Thymus (tissue), 14 donors: Measurements from ENCODE around the gene LIAS. TPM values are rescaled to one million over a fixed set of nuclear protein-coding genes. Genes with fewer than 3 reads are reported as not detected.
A peak's percentile ranks its signal among the peaks of the same experiment; 100 is the strongest.
"Not testable (repeated sequence)": the region's sequence is repeated elsewhere in the genome, so short reads cannot be mapped to it uniquely, and the experiment has no call there.

Source experiments
- DNase-seq, 9 donors: peaks; one replicate each; pipeline ENCODE4 v3.0.0-alpha.2; 2013; ENCODE audit warnings: low spot score in 9 of 9, low read depth in 6 of 9, missing footprints in 1 of 9
- H3K27ac ChIP-seq, 2 donors: one replicate each; pipeline ENCODE4 v1.5.1; 2013; ENCODE audit warnings: control low read depth in 1 of 2, low read depth in 1 of 2, low read length in 1 of 2, mild to moderate bottlenecking in 1 of 2, moderate library complexity in 1 of 2
- H3K27me3 ChIP-seq, 2 donors: one replicate each; pipeline ENCODE4 v1.5.1; 2013; ENCODE audit warnings: low read length in 1 of 2; ENCODE audit not compliant: control insufficient read depth in 2 of 2, insufficient read depth in 1 of 2
- H3K36me3 ChIP-seq, 2 donors: one replicate each; pipeline ENCODE4 v1.5.1; 2013; ENCODE audit warnings: low read length in 1 of 2, mild to moderate bottlenecking in 1 of 2, moderate library complexity in 1 of 2; ENCODE audit not compliant: control insufficient read depth in 2 of 2, insufficient read depth in 2 of 2
- H3K4me1 ChIP-seq, 2 donors: one replicate each; pipeline ENCODE4 v1.5.1; 2013; ENCODE audit warnings: low read length in 2 of 2; ENCODE audit not compliant: control insufficient read depth in 2 of 2, insufficient read depth in 2 of 2
- H3K4me3 ChIP-seq, 2 donors: one replicate each; pipeline ENCODE4 v1.5.1; 2013; ENCODE audit warnings: low read length in 2 of 2, control low read depth in 1 of 2, mild to moderate bottlenecking in 1 of 2
- H3K9me3 ChIP-seq, 2 donors: one replicate each; pipeline ENCODE4 v1.5.1; 2013; ENCODE audit warnings: low read length in 1 of 2, mild to moderate bottlenecking in 1 of 2; ENCODE audit not compliant: control insufficient read depth in 2 of 2, insufficient read depth in 1 of 2
- WGBS: extraction: QIAGEN DNeasy Blood & Tissue Kit; methylation state at CpG from one replicate; pipeline ENCODE4 v1.1.7; 2013; 5-methylcytosine and 5-hydroxymethylcytosine counted together
- long read RNA-seq, 10 donors: transcript quantifications; one replicate each; lab custom pipeline, GENCODE V29; 2026
- polyA plus RNA-seq: library from polyadenylated mRNA; stranded (reverse); fragments of 200-250 nt; gene quantifications from one replicate; pipeline ENCODE4 v1.2.3, GENCODE V29; 2013
- total RNA-seq: library from RNA; stranded (reverse); fragments of 120-200 nt; gene quantifications from one replicate; pipeline ENCODE4 v1.2.4, GENCODE V29; 2013
- donor health status: healthy.

Gene LIAS
- total RNA-seq = 12.5 TPM
- 29.1 TPM for polyA plus RNA-seq
- long read RNA-seq, donor 1 = 0 reads
- long read RNA-seq, donor 2 = 0 reads
- long read RNA-seq, donor 3, full-length matches to known transcripts = 7 of 7 reads
- long read RNA-seq, donor 3, partial matches to known transcripts = 0 of 7 reads
- long read RNA-seq, donor 3, other reads (novel, unspliced or antisense) = 0 of 7 reads
- long read RNA-seq, donor 4, full-length matches to known transcripts = 1 of 1 reads
- long read RNA-seq, donor 4, partial matches to known transcripts = 0 of 1 reads
- long read RNA-seq, donor 4, other reads (novel, unspliced or antisense) = 0 of 1 reads
- long read RNA-seq, donor 5, full-length matches to known transcripts = 7 of 7 reads
- long read RNA-seq, donor 5, partial matches to known transcripts = 0 of 7 reads
- long read RNA-seq, donor 5, other reads (novel, unspliced or antisense) = 0 of 7 reads
- long read RNA-seq, donor 6, partial matches to known transcripts = 0 of 3 reads
- long read RNA-seq, donor 6, other reads (novel, unspliced or antisense) = 0 of 3 reads
- long read RNA-seq, donor 7, partial matches to known transcripts = 0 of 4 reads
- long read RNA-seq, donor 7, other reads (novel, unspliced or antisense) = 0 of 4 reads
- long read RNA-seq, donor 8 = 0 reads
- long read RNA-seq, donor 9, full-length matches to known transcripts = 3 of 3 reads
- long read RNA-seq, donor 9, partial matches to known transcripts = 0 of 3 reads
- long read RNA-seq, donor 9, other reads (novel, unspliced or antisense) = 0 of 3 reads
- long read RNA-seq, donor 10, full-length matches to known transcripts = 4 of 4 reads
- long read RNA-seq, donor 10, partial matches to known transcripts = 0 of 4 reads
- long read RNA-seq, donor 10, other reads (novel, unspliced or antisense) = 0 of 4 reads

DNA sequence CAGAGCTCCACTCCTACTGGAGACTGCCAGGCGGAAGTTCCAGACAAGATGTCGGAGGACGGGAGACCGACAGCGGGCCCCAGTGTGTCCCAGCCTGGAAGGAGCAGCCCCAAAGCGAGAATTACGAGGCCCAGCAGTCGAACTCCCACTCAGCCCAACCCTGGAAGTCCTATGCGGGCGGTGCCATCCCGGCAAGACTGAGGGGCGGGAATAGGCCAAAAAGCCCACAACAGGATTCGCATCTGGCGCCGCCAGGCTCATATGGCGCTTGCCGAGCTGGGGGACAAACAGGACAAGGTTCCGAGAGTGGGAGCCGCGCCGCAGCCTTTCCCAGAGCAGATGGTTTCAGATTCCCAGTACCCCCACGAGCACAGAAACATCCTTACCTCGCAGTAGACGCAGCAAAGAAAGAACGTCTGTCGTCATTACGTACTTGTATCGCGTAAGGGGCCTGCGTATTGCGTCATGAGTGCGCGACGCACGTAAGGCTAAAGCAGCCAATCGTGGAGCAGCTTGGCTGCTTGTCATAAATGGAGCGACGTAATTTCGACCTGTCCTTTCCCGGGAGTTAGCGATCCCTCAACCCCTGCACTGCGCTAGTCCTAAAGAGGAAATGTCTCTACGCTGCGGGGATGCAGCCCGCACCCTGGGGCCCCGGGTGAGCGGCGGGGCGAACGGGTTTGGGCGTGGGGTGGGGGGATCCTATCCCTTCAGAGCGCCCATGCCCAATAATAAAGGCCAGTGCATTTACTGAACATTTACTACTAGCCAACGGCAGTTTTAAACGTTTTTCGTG, at the start of gene LIAS, which contains the start of gene RPL9:
LIAS (plus strand) TSS at position 552 of the 796 bp plus-strand sequence; CDS start at position 614, 62 bp downstream.
RPL9 (minus strand) TSS at position 418 of the 796 bp plus-strand sequence. CDS start 483 bp downstream, outside the sequence.
- peak; percentile 96 to 100 (median 98) for DNase-seq
- Histone ChIP-seq H3K27ac (peak within 1 kb of the TSS; percentile 96 to 99), H3K36me3 (peaks cover 22 to 50% of the 10 kb centered on the region in 2 donors), H3K27me3 (no peaks in the 10 kb centered on the region), H3K4me1 (peaks cover 6% of the 10 kb centered on the region in 2 donors), H3K9me3 (no peaks in the 10 kb centered on the region), H3K4me3 (peak within 1 kb of the TSS; percentile 89 to 97)
- under 1% methylated on average over 55 of the region's 55 CpGs for WGBS

- Histone ChIP-seq H3K9me3 (no peaks in the 10 kb centered on the region), H3K36me3 (no peaks in the 10 kb centered on the region), H3K27ac (no peak overlapping the region), H3K27me3 (no peaks in the 10 kb centered on the region), H3K4me1 (no peaks in the 10 kb centered on the region), H3K4me3 (no peak overlapping the region)
- 69% methylated on average over 5 of the region's 5 CpGs for WGBS
- no peak for DNase-seq
Measured at GRCh38 chr4:39410415-39410814, 48.4 kb upstream of the LIAS start.

- not testable (repeated sequence) for H3K36me3 ChIP-seq, H3K9me3 ChIP-seq, H3K4me3 ChIP-seq, H3K27ac ChIP-seq, H3K4me1 ChIP-seq, H3K27me3 ChIP-seq, DNase-seq
- WGBS = 99% methylated on average over 8 of the region's 8 CpGs
Measured at GRCh38 chr4:39411561-39411960, 47.3 kb upstream of the LIAS start.

DNA sequence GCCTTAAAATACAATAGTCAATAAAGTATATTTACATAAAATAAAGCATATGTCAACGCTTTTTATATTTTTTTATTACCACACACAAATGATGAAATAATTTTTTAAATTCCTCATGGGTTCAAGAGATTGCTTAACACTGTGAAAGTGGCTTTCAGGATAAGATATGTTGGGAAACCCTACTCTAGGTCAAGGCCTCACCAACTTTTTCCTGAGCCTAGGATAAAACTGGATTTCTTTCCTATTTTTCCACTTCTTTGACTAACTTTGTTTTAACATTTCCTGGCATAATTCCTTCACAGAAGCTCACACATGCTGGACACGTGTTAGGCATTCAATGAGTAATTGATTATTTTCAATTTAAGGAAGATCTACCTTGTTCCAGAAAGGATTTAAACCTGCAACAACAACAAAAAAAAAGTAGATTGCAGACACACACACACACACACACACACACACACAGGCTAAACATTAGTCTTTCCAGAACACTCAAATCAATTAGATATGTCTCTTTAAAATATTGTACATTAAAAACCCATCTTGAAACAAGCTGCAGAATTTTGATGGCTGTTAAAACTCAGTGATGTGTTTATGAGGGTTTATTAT, 43.1 kb upstream of the LIAS start:
- WGBS = 91% methylated on average over 2 of the region's 2 CpGs
- Histone ChIP-seq H3K36me3 (no peaks in the 10 kb centered on the region), H3K4me1 (no peaks in the 10 kb centered on the region), H3K9me3 (no peaks in the 10 kb centered on the region), H3K27me3 (no peaks in the 10 kb centered on the region), H3K27ac (no peak overlapping the region), H3K4me3 (no peak overlapping the region)
- no peak for DNase-seq

- Histone ChIP-seq H3K4me1 (no peaks in the 10 kb centered on the region), H3K9me3 (no peaks in the 10 kb centered on the region), H3K27me3 (no peaks in the 10 kb centered on the region), H3K4me3 (no peak overlapping the region), H3K27ac (no peak overlapping the region), H3K36me3 (no peaks in the 10 kb centered on the region)
- 97% methylated on average over 3 of the region's 3 CpGs for WGBS
- DNase-seq = no peak
Measured at GRCh38 chr4:39422247-39422646, 36.6 kb upstream of the LIAS start.

GRCh38 chr4:39425297-39425696, 33.6 kb upstream of the LIAS start:
- not testable (repeated sequence) for H3K27ac ChIP-seq, H3K36me3 ChIP-seq, H3K27me3 ChIP-seq, H3K4me3 ChIP-seq, H3K9me3 ChIP-seq, H3K4me1 ChIP-seq, DNase-seq
- 100% methylated on average over 1 of the region's 1 CpG for WGBS

DNA sequence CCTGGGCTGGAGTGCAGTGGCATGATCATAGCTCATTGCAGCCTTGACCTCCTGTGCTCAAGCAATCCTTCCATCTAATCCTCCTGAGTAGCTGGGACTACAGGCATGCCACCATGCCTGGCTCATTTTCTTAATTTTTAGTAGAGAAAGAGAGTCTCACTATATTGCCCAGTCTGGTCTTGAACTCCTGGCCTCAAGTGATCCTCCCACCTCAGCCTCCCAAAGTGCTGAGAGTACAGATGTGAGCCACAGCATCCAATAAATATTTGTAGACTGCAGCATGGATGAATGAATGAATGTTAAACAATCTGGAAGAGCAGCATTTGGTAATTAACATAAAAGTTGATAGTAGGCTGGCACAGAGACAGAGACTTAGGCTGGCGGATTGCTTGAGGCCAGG, 32.1 kb upstream of the LIAS start:
- no peaks in the 10 kb centered on the region for H3K27me3 ChIP-seq
- no peaks in the 10 kb centered on the region for H3K36me3 ChIP-seq
- H3K9me3 ChIP-seq = no peaks in the 10 kb centered on the region
- H3K4me3 ChIP-seq = no peak overlapping the region
- 99% methylated on average over 1 of the region's 1 CpG for WGBS
- H3K27ac ChIP-seq = no peak overlapping the region
- no peak for DNase-seq
- H3K4me1 ChIP-seq = no peaks in the 10 kb centered on the region

DNA sequence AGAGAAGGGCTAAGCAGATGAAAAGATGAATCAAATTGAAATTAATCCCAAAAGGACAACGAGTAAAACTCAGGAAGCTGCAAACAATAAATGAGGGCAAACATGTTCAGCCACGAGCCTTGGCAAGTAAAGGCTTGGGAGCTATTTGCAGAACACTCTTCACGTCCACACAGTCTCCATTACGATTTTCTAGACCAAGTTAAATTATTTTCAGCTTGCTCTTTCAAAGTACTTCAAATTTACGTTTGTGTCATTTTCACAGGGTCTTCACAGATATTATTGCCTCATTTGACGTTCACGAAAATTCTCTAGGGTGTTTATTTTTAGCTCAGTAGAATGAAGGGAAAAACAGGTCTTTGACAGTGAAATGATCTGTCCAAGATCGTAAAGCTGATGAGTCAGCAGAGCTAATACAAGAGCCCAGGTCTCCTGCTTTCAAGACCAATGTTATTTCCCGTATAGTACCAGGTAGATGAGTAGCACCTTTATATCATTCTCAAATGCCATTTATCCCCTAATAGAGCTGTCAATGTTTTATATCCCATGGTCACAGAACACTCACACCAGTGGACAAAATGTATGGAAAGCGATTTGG, 31.2 kb upstream of the LIAS start:
- Histone ChIP-seq H3K27ac (no peak overlapping the region), H3K4me1 (no peaks in the 10 kb centered on the region), H3K9me3 (no peaks in the 10 kb centered on the region), H3K36me3 (no peaks in the 10 kb centered on the region), H3K4me3 (no peak overlapping the region), H3K27me3 (no peaks in the 10 kb centered on the region)
- DNase-seq = no peak
- WGBS = 88% methylated on average over 10 of the region's 10 CpGs
